Caco-2 (cell line): ENCODE results near the gene CTSD. TPM values are rescaled to one million over a fixed set of nuclear protein-coding genes. Genes with fewer than 3 reads are reported as not detected.

Experiments used
- BruUV-seq: library from RNA; stranded (reverse); fragments of 400-500 nt; replicated peaks from 2 replicates; lab custom pipeline; 2021; lab: Mats Ljungman, UMichigan
- CTCF ChIA-PET: fragments of 300-600 bp; sonication (Branson Sonifier 250); formaldehyde crosslinking; loops from one replicate; lab custom pipeline; 2022; ENCODE audit warnings: antibody characterized with exemption; lab: Charles Lee
- POLR2A ChIA-PET: fragments of 300-600 bp; sonication (Branson Sonifier 250); formaldehyde crosslinking; loops from one replicate; lab custom pipeline; 2022; ENCODE audit warnings: antibody characterized with exemption; lab: Charles Lee
- DNase-seq, 2 experiments: peaks; one replicate each; pipeline versions ENCODE4 v3.0.0 to v3.0.0-alpha.2; 2020 to 2022
- H3K27me3 ChIP-seq: replicated peaks from 2 replicates; pipeline ENCODE4 v1.6.0; 2011; ENCODE audit warnings: low read length; ENCODE audit not compliant: control insufficient read depth, insufficient read depth
- H3K36me3 ChIP-seq: 2 replicates; pipeline ENCODE4 v1.5.1; 2011; ENCODE audit warnings: low read length; ENCODE audit not compliant: control insufficient read depth, insufficient read depth
- H3K4me1 ChIP-seq: fragments of 250-450 bp; sonication (Bioruptor Pico); 2 replicates; pipeline ENCODE4 v1.5.1; 2020; ENCODE audit warnings: mild to moderate bottlenecking
- H3K4me3 ChIP-seq: 2 replicates; pipeline ENCODE4 v1.5.1; 2011; ENCODE audit warnings: low read depth, mild to moderate bottlenecking, control low read depth, low read length
- H3K9me3 ChIP-seq: fragments of 250-450 bp; sonication (Bioruptor Pico); 2 replicates; pipeline ENCODE4 v1.5.1; 2020; ENCODE audit warnings: mild to moderate bottlenecking, moderate library complexity
- H3K27ac Mint-ChIP-seq: one replicate; pipeline ENCODE4 v1.8.0; 2022; ENCODE audit warnings: mixed read lengths; ENCODE audit not compliant: unreplicated experiment
- H3K27me3 Mint-ChIP-seq: one replicate; pipeline ENCODE4 v1.8.0; 2022; ENCODE audit warnings: mixed read lengths; ENCODE audit not compliant: insufficient read depth, unreplicated experiment
- H3K36me3 Mint-ChIP-seq: one replicate; pipeline ENCODE4 v1.8.0; 2022; ENCODE audit warnings: mild to moderate bottlenecking, mixed read lengths; ENCODE audit not compliant: insufficient read depth, unreplicated experiment
- H3K4me1 Mint-ChIP-seq: one replicate; pipeline ENCODE4 v1.8.0; 2022; ENCODE audit warnings: low read depth, mixed read lengths; ENCODE audit not compliant: unreplicated experiment
- H3K4me3 Mint-ChIP-seq: one replicate; pipeline ENCODE4 v1.8.0; 2022; ENCODE audit warnings: mild to moderate bottlenecking, moderate library complexity, mixed read lengths; ENCODE audit not compliant: unreplicated experiment
- H3K9me3 Mint-ChIP-seq: one replicate; pipeline ENCODE4 v1.8.0; 2022; ENCODE audit warnings: mixed read lengths; ENCODE audit not compliant: unreplicated experiment
- intact Hi-C: fragments of 100-400 bp; cut with micrococcal nuclease; formaldehyde crosslinking; loops from one replicate; pipeline ENCODE4 v1.10.0; 2022; ENCODE audit not compliant: unreplicated experiment
- total RNA-seq: library from RNA; stranded (reverse); gene quantifications from 2 replicates; pipeline ENCODE4 v1.2.3, GENCODE V29; 2022
- TF ChIP-seq, protein P1 (sequence below), 2 experiments: fragments of 200-600 bp in 1 of 2; IDR thresholded peaks; 1 replicate in 1 of 2; 2 replicates in 1 of 2; pipeline versions ENCODE4 v1.5.1 to v1.8.0; 2011 to 2022; ENCODE audit warnings: antibody characterized with exemption in 1 of 2, control low read depth in 1 of 2, inconsistent platforms in 1 of 2, low read depth in 1 of 2, low read length in 1 of 2, mild to moderate bottlenecking in 1 of 2, moderate library complexity in 1 of 2; ENCODE audit not compliant: insufficient read depth in 1 of 2, severe bottlenecking in 1 of 2, unreplicated experiment in 1 of 2

CTSD gene
- total RNA-seq, 1 experiment from 2014 or later = 335 TPM

DNA sequence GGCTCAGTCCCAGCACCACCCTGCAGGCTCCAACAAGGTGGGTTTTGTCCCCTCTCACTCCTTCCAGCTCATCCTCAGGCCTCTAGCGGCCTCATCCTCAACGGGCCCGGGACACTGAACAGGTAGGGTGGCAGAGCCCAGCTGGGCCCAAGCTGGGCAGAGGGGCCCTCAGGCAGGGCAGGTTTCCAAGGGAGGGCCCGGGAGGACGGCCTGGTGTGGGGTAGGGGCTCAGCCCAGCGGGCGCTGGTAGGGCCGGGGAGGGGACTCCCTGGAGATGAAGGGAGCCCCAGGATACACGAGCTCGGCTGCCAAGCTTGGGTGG is 10.9 kb downstream of the CTSD start:
- 0 out of 2 replicates have a peak, but pooled peaks cover 6% of the 10 kb centered on the region for H3K4me1 ChIP-seq
- Mint-ChIP-seq H3K4me3 (no peak overlapping the region), H3K9me3 (no peaks in the 10 kb centered on the region), H3K27me3 (peaks cover 11% of the 10 kb centered on the region), H3K36me3 (peaks cover 51% of the 10 kb centered on the region), H3K27ac (no peak overlapping the region), H3K4me1 (no peaks in the 10 kb centered on the region)
- H3K9me3 ChIP-seq = no peaks in the 10 kb centered on the region
- ChIA-PET POLR2A (no interaction called here), CTCF (no interaction called here)
- no peak for DNase-seq
- no peak overlapping the region for H3K4me3 ChIP-seq
- no peaks in the 10 kb centered on the region for H3K27me3 ChIP-seq
- BruUV-seq = TSS peak; percentile 95
- H3K36me3 ChIP-seq = peaks cover 1% of the 10 kb centered on the region
- TF ChIP-seq, protein P1, sequence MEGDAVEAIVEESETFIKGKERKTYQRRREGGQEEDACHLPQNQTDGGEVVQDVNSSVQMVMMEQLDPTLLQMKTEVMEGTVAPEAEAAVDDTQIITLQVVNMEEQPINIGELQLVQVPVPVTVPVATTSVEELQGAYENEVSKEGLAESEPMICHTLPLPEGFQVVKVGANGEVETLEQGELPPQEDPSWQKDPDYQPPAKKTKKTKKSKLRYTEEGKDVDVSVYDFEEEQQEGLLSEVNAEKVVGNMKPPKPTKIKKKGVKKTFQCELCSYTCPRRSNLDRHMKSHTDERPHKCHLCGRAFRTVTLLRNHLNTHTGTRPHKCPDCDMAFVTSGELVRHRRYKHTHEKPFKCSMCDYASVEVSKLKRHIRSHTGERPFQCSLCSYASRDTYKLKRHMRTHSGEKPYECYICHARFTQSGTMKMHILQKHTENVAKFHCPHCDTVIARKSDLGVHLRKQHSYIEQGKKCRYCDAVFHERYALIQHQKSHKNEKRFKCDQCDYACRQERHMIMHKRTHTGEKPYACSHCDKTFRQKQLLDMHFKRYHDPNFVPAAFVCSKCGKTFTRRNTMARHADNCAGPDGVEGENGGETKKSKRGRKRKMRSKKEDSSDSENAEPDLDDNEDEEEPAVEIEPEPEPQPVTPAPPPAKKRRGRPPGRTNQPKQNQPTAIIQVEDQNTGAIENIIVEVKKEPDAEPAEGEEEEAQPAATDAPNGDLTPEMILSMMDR (IDR thresholded peaks at IDR 0.05; ENCODE audit: insufficient read depth in 1 of 2, low read depth in 1 of 2, low read length in 1 of 2, severe bottlenecking in 1 of 2, unreplicated experiment in 1 of 2) = no peak
- intact Hi-C loops = no loop called here

DNA sequence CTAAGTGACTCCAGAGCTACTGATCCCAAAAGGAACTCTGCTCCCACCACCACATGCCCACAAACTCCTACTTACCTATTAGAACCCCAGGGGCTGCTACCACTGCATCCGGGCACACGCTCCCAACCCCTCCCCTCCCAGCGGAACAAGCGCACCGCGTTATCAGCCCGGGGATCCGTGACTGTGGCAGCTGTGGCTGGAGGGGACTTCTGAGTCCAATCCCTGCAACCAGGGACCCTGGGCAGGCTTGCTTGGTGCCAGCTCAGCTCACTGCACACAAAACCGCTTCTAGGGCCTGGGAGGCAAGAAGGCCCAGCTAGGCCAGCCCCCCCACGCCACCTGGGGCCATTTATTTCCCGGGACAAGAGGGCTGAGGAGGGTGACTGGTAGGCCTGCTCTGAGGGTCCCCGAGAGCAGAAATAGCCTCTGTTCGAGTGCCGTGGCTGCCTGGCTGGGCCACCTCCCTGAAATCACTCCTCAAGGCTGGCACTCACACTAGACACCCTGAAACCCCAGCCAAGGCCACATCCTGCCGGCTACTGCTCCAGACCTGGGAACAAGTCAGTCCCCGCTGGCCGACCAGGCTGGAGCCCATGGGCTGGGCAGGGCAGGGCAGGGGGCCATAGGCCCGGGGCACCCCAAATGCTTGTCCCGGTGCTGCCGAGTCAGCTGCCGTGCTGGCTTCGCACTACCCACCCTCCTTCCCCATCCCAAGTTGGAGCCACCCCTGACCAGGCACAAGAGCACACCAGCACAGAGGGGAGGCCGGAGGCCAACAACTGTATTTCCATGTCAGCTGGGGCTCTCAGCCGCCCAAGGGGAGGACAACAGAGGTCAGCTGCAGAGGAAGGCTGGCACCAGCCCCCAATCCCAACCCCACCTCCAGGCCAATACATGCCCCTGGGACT is 11.5 kb downstream of the CTSD start:
- Mint-ChIP-seq H3K36me3 (peaks cover 45% of the 10 kb centered on the region), H3K27me3 (peaks cover 11% of the 10 kb centered on the region), H3K4me3 (no peak overlapping the region), H3K4me1 (no peaks in the 10 kb centered on the region), H3K27ac (no peak overlapping the region), H3K9me3 (no peaks in the 10 kb centered on the region)
- POLR2A ChIA-PET = no interaction called here
- H3K4me1 ChIP-seq = 0 out of 2 replicates have a peak, but pooled peaks cover 6% of the 10 kb centered on the region
- intact Hi-C loops = no loop called here
- H3K9me3 ChIP-seq = no peaks in the 10 kb centered on the region
- no TSS peak for BruUV-seq
- H3K36me3 ChIP-seq = peaks cover 1% of the 10 kb centered on the region
- no peak overlapping the region for H3K4me3 ChIP-seq
- CTCF ChIA-PET = no interaction called here
- TF ChIP-seq, protein P1 (IDR thresholded peaks at IDR 0.05; ENCODE audit: insufficient read depth in 1 of 2, low read depth in 1 of 2, low read length in 1 of 2, severe bottlenecking in 1 of 2, unreplicated experiment in 1 of 2) = no peak
- no peaks in the 10 kb centered on the region for H3K27me3 ChIP-seq
- no peak for DNase-seq

DNA sequence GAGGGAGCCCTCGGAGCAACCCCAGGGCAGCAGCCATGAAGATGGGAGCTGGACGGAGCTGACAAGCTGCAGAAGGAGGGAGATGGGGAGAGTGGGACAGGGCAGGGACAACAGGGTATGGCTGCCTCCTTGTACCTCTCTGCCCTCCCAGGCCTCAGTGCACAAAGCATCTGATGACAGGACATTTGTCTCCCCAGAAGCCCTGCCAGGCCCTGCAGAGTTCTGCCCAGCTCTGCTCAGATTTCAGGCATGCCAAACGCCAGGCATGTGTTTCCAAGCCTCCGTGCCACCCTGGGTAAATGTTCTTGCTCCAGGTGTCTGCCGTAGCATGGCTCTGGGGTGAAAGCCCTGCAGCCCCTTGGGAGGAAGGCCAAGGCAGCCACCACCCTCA is 12.2 kb downstream of the CTSD start:
- ChIA-PET CTCF (no interaction called here), POLR2A (no interaction called here)
- no peak overlapping the region for H3K27ac Mint-ChIP-seq
- H3K9me3 ChIP-seq = no peaks in the 10 kb centered on the region
- no peak overlapping the region for H3K4me3 ChIP-seq
- 0 out of 2 replicates have a peak, but pooled peaks cover 6% of the 10 kb centered on the region for H3K4me1 ChIP-seq
- H3K9me3 Mint-ChIP-seq = peaks cover under 1% of the 10 kb centered on the region
- no peaks in the 10 kb centered on the region for H3K27me3 ChIP-seq
- H3K4me3 Mint-ChIP-seq = no peak overlapping the region
- peaks cover 1% of the 10 kb centered on the region; the same call in 1 of the 2 replicates for H3K36me3 ChIP-seq
- H3K27me3 Mint-ChIP-seq = peaks cover 11% of the 10 kb centered on the region
- DNase-seq = no peak
- no TSS peak for BruUV-seq
- no peaks in the 10 kb centered on the region for H3K4me1 Mint-ChIP-seq
- TF ChIP-seq, protein P1 (IDR thresholded peaks at IDR 0.05; ENCODE audit: insufficient read depth in 1 of 2, low read depth in 1 of 2, low read length in 1 of 2, severe bottlenecking in 1 of 2, unreplicated experiment in 1 of 2) = no peak
- intact Hi-C loops = no loop called here
- H3K36me3 Mint-ChIP-seq = peaks cover 38% of the 10 kb centered on the region
